ENCODE data around the gene CCDC57. TPM values are rescaled to one million over a fixed set of nuclear protein-coding genes. Genes with fewer than 3 reads are reported as not detected.

Gene CCDC57
- total and polyA plus RNA-seq, 9 of the 15 experiments (the other 6 are each of a cell fraction or from before 2014, with no cell fraction given), result 0.83 to 36.2 (median 13.6) TPM

DNA sequence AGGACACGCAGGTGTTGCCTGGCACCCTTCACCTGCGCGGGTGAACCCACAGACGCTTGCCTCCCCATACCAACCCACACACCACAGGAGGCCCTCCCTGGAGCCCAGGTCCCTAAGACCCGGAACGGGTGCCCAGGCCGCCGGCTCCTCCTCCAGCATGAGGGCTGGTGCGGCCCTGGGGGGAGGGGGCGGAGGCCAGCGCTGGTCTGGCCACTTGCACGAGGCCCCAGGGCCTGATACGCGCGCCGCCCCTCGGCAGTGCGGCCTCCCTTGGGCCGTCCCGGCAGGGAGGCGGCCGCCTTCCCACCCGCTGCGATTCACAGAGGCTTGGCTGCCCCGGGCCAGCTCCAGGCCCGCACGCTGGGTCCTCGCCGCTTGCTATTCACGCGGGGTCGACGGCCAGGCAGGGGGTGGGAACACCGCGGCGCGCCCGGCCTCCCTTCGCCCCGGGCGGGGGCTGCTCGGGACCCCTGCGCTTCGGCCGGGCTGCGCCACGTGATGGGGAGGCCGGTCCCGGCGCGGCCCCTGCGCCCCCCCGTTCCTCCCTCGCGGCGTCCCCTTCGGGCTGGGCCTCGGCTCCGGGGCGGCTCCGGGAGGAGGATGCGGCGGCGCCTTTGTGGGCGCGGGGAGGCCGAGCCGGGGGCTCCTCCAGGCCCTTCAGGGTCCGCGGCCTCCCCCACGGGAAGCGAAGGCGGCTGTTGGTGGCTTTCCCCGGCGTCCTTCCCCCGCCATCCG lies 115.3 kb downstream of the CCDC57 start (continued):
- TF ChIP-seq, protein P1, sequence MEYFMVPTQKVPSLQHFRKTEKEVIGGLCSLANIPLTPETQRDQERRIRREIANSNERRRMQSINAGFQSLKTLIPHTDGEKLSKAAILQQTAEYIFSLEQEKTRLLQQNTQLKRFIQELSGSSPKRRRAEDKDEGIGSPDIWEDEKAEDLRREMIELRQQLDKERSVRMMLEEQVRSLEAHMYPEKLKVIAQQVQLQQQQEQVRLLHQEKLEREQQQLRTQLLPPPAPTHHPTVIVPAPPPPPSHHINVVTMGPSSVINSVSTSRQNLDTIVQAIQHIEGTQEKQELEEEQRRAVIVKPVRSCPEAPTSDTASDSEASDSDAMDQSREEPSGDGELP (CRISPR knock-in tag; IDR thresholded peaks at IDR 0.05; ENCODE audit: borderline replicate concordance), result peak; percentile 58; the same call in 1 of the 2 replicates
- TF ChIP-seq FOXJ2 (tag; IDR thresholded peaks at IDR 0.05) (0 out of 2 replicates have a peak, but pooled peaks have one; percentile 21), ZNF561 (CRISPR knock-in tag; conservative IDR thresholded peaks at IDR 0.05) (no peak), MYBL2 (IDR thresholded peaks at IDR 0.05; ENCODE audit: low read depth) (no peak), MYBL2 (CRISPR knock-in tag; IDR thresholded peaks at IDR 0.05; ENCODE audit: borderline replicate concordance) (no peak), GATAD2B (IDR thresholded peaks at IDR 0.05; ENCODE audit: borderline replicate concordance) (peak; percentile 51; the same call in 1 of the 2 replicates), EHMT2 (IDR thresholded peaks at IDR 0.05) (no peak), BRF1 (IDR thresholded peaks at IDR 0.05; ENCODE audit: borderline replicate concordance, extremely low read depth, insufficient read length) (no peak), EGR1 (conservative IDR thresholded peaks at IDR 0.05) (peak; percentile 75)
- TF ChIP-seq, protein P2, sequence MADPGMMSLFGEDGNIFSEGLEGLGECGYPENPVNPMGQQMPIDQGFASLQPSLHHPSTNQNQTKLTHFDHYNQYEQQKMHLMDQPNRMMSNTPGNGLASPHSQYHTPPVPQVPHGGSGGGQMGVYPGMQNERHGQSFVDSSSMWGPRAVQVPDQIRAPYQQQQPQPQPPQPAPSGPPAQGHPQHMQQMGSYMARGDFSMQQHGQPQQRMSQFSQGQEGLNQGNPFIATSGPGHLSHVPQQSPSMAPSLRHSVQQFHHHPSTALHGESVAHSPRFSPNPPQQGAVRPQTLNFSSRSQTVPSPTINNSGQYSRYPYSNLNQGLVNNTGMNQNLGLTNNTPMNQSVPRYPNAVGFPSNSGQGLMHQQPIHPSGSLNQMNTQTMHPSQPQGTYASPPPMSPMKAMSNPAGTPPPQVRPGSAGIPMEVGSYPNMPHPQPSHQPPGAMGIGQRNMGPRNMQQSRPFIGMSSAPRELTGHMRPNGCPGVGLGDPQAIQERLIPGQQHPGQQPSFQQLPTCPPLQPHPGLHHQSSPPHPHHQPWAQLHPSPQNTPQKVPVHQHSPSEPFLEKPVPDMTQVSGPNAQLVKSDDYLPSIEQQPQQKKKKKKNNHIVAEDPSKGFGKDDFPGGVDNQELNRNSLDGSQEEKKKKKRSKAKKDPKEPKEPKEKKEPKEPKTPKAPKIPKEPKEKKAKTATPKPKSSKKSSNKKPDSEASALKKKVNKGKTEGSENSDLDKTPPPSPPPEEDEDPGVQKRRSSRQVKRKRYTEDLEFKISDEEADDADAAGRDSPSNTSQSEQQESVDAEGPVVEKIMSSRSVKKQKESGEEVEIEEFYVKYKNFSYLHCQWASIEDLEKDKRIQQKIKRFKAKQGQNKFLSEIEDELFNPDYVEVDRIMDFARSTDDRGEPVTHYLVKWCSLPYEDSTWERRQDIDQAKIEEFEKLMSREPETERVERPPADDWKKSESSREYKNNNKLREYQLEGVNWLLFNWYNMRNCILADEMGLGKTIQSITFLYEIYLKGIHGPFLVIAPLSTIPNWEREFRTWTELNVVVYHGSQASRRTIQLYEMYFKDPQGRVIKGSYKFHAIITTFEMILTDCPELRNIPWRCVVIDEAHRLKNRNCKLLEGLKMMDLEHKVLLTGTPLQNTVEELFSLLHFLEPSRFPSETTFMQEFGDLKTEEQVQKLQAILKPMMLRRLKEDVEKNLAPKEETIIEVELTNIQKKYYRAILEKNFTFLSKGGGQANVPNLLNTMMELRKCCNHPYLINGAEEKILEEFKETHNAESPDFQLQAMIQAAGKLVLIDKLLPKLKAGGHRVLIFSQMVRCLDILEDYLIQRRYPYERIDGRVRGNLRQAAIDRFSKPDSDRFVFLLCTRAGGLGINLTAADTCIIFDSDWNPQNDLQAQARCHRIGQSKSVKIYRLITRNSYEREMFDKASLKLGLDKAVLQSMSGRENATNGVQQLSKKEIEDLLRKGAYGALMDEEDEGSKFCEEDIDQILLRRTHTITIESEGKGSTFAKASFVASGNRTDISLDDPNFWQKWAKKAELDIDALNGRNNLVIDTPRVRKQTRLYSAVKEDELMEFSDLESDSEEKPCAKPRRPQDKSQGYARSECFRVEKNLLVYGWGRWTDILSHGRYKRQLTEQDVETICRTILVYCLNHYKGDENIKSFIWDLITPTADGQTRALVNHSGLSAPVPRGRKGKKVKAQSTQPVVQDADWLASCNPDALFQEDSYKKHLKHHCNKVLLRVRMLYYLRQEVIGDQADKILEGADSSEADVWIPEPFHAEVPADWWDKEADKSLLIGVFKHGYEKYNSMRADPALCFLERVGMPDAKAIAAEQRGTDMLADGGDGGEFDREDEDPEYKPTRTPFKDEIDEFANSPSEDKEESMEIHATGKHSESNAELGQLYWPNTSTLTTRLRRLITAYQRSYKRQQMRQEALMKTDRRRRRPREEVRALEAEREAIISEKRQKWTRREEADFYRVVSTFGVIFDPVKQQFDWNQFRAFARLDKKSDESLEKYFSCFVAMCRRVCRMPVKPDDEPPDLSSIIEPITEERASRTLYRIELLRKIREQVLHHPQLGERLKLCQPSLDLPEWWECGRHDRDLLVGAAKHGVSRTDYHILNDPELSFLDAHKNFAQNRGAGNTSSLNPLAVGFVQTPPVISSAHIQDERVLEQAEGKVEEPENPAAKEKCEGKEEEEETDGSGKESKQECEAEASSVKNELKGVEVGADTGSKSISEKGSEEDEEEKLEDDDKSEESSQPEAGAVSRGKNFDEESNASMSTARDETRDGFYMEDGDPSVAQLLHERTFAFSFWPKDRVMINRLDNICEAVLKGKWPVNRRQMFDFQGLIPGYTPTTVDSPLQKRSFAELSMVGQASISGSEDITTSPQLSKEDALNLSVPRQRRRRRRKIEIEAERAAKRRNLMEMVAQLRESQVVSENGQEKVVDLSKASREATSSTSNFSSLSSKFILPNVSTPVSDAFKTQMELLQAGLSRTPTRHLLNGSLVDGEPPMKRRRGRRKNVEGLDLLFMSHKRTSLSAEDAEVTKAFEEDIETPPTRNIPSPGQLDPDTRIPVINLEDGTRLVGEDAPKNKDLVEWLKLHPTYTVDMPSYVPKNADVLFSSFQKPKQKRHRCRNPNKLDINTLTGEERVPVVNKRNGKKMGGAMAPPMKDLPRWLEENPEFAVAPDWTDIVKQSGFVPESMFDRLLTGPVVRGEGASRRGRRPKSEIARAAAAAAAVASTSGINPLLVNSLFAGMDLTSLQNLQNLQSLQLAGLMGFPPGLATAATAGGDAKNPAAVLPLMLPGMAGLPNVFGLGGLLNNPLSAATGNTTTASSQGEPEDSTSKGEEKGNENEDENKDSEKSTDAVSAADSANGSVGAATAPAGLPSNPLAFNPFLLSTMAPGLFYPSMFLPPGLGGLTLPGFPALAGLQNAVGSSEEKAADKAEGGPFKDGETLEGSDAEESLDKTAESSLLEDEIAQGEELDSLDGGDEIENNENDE (IDR thresholded peaks at IDR 0.05; ENCODE audit: low read depth, low read length), result no peak
- TF ChIP-seq, protein P3, sequence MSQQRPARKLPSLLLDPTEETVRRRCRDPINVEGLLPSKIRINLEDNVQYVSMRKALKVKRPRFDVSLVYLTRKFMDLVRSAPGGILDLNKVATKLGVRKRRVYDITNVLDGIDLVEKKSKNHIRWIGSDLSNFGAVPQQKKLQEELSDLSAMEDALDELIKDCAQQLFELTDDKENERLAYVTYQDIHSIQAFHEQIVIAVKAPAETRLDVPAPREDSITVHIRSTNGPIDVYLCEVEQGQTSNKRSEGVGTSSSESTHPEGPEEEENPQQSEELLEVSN (IDR thresholded peaks at IDR 0.05; ENCODE audit: borderline replicate concordance in 1 of 2, extremely low read depth in 1 of 2, insufficient read depth in 1 of 2, insufficient read length in 1 of 2, low read depth in 1 of 2, low read length in 1 of 2, poor library complexity in 1 of 2, severe bottlenecking in 1 of 2), result peak; percentile 34 to 49
